Thymus (tissue), 2 donors: Measurements from ENCODE around the gene ATRNL1. TPM values are rescaled to one million over a fixed set of nuclear protein-coding genes. Genes with fewer than 3 reads are reported as not detected.

Experiments used
- polyA plus RNA-seq: library from polyadenylated mRNA; stranded (reverse); fragments of 200-250 nt; gene quantifications from one replicate; pipeline ENCODE4 v1.2.3, GENCODE V29; 2013
- total RNA-seq: library from RNA; stranded (reverse); fragments of 120-200 nt; gene quantifications from one replicate; pipeline ENCODE4 v1.2.4, GENCODE V29; 2013
- donor health status: healthy.

The ATRNL1 gene
- total and polyA plus RNA-seq, 2 donors, result 0.84 to 3.4 TPM

Other genes with a start within 250 kb of the ATRNL1 start
- gene TRUB1, start 155.2 kb upstream of the ATRNL1 start, total RNA-seq, result 22.2 TPM
- 12.1 TPM for gene TRUB1, start 155.2 kb upstream of the ATRNL1 start, polyA plus RNA-seq